GM13976 (cell line): Measurements from ENCODE around the gene CPM.

ENCODE experiments used
- DNase-seq: peaks from one replicate; pipeline ENCODE4 v3.0.0; 2012; ENCODE audit warnings: low spot score
- CTCF ChIP-seq: IDR thresholded peaks from 2 replicates; pipeline ENCODE4 v1.5.1; 2012; ENCODE audit warnings: borderline replicate concordance, mild to moderate bottlenecking; ENCODE audit not compliant: insufficient read depth; ENCODE audit errors: extremely low read depth, missing control alignments, control extremely low read depth
- in situ Hi-C: fragments of 300-500 bp; cut with MboI; formaldehyde crosslinking; loops from one replicate; pipeline ENCODE4 v1.12.0; 2022; ENCODE audit warnings: low sequenced_read_pairs, mixed read lengths, inconsistent platforms; ENCODE audit not compliant: unreplicated experiment

The CPM gene

GRCh38 chr12:68893741-68894140, 39.2 kb downstream of the CPM start:
- no peak for DNase-seq
- in situ Hi-C loops: no loop called here
- no peak for TF ChIP-seq CTCF

- no peak for TF ChIP-seq CTCF
- in situ Hi-C loops: no loop called here
- no peak for DNase-seq
Observed at GRCh38 chr12:68893201-68893600, 39.8 kb downstream of the CPM start.

- in situ Hi-C loops: no loop called here
- TF ChIP-seq CTCF: no peak
- DNase-seq: no peak
Observed at GRCh38 chr12:68891141-68891540, 41.8 kb downstream of the CPM start.

- no peak for DNase-seq
- no peak for TF ChIP-seq CTCF
- in situ Hi-C loops: no loop called here
Observed at GRCh38 chr12:68890701-68891113, 42.3 kb downstream of the CPM start.

GRCh38 chr12:68888243-68888642, 44.7 kb downstream of the CPM start:
- no peak for TF ChIP-seq CTCF
- in situ Hi-C loops: no loop called here
- no peak for DNase-seq

- no peak for DNase-seq
- TF ChIP-seq CTCF: no peak
- in situ Hi-C loops: no loop called here
Observed at GRCh38 chr12:68887641-68888040, 45.3 kb downstream of the CPM start.
